CD4-positive, alpha-beta T cell treated with Interleukin-15 for 1 hour (primary cell): Measurements from ENCODE around the gene HLA-DOA.

ENCODE experiments used
- DNase-seq: peaks from one replicate; pipeline ENCODE4 v3.0.0-alpha.2; 2020

HLA-DOA gene

GRCh38 chr6:33015798-33016197, 6.4 kb upstream of the HLA-DOA start:
- DNase-seq: no peak

GRCh38 chr6:33014841-33015634, 5.6 kb upstream of the HLA-DOA start:
- peak; percentile 56 for DNase-seq

GRCh38 chr6:33013608-33014007, 4.2 kb upstream of the HLA-DOA start:
- DNase-seq: no peak

- DNase-seq: no peak
Measured at GRCh38 chr6:33010356-33010755, 965 bp upstream of the HLA-DOA start.

GRCh38 chr6:33007831-33008400, 1.5 kb downstream of the HLA-DOA start:
- no peak for DNase-seq

- DNase-seq: no peak
Measured at GRCh38 chr6:33004940-33005339, 4.5 kb downstream of the HLA-DOA start.

GRCh38 chr6:33001685-33002084, 7.7 kb downstream of the HLA-DOA start:
- DNase-seq: no peak

GRCh38 chr6:33000055-33000454, 9.3 kb downstream of the HLA-DOA start:
- peak; percentile 26 for DNase-seq

- no peak for DNase-seq
Measured at GRCh38 chr6:32995448-32995847, 13.9 kb downstream of the HLA-DOA start.

GRCh38 chr6:32993363-32993973, 15.9 kb downstream of the HLA-DOA start:
- DNase-seq: no peak

GRCh38 chr6:32991972-32992371, 17.4 kb downstream of the HLA-DOA start:
- no peak for DNase-seq

- DNase-seq: no peak
Measured at GRCh38 chr6:32989368-32989767, 20.0 kb downstream of the HLA-DOA start.

GRCh38 chr6:32984622-32985389, 24.6 kb downstream of the HLA-DOA start:
- peak; percentile 86 for DNase-seq

- no peak for DNase-seq
Measured at GRCh38 chr6:32983964-32984621, 25.3 kb downstream of the HLA-DOA start.

- DNase-seq: no peak
Measured at GRCh38 chr6:32983493-32983848, 25.9 kb downstream of the HLA-DOA start.

GRCh38 chr6:32982702-32983492, 26.5 kb downstream of the HLA-DOA start:
- DNase-seq: no peak

GRCh38 chr6:32982084-32982701, 27.2 kb downstream of the HLA-DOA start:
- DNase-seq: no peak

GRCh38 chr6:32980488-32981038, 28.8 kb downstream of the HLA-DOA start:
- DNase-seq: no peak

GRCh38 chr6:32979720-32980487, 29.5 kb downstream of the HLA-DOA start:
- no peak for DNase-seq

GRCh38 chr6:32977953-32978324, 31.5 kb downstream of the HLA-DOA start:
- DNase-seq: no peak
